ENCODE results near the gene FAXDC2.
A peak's percentile ranks its signal among the peaks of the same experiment; 100 is the strongest.

The FAXDC2 gene, protein sequence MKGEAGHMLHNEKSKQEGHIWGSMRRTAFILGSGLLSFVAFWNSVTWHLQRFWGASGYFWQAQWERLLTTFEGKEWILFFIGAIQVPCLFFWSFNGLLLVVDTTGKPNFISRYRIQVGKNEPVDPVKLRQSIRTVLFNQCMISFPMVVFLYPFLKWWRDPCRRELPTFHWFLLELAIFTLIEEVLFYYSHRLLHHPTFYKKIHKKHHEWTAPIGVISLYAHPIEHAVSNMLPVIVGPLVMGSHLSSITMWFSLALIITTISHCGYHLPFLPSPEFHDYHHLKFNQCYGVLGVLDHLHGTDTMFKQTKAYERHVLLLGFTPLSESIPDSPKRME

DNA sequence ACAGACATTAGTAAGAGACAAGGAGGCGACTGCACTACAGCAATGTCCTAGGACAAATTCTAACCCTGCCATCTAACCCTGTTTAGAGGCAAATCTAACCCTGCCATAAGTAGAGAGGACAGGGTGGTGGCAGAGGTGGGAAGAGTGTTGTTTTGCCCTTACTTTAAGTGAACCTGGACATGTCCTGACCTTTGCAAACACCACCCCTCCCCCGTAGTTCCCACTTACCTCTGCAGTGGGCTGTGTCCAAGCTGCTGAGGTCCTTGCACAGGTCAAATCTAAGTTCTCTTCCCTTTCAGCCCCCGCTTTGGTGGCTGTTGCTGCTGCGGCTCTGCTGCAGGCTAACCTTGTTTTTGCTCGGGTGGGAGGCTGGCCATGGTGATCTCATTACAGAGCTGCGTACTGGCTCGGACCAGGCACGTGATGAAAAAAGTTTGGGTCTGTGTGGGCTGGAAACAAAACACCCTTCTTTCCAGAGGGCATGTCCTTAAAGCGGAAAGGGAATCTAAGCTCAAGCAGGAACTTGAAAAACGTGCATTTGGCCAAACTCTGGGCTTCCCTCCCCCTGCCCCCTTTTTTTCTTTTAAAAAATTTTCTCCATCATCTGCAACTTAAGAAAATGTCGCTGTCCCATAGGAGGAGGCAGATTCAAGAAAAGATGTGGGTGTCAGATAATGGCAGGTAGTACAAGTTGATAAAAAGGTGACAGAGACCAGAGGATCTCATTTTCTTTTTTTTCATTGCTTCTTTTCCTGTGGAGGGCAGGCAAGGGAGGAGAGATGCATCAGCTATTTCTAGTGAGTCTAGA lies at the start of gene FAXDC2:
TSS of gene FAXDC2 (minus strand) at position 349 of the 808 bp plus-strand sequence. CDS start 12,425 bp downstream, outside the sequence.
- no peak for DNase-seq

GRCh38 chr5:154900066-154900465 lies 49.7 kb upstream of the FAXDC2 start:
- no peak for ATAC-seq
- DNase-seq: no peak

More for the DNA sequence above, at the start of gene FAXDC2:
- ATAC-seq: no peak

GRCh38 chr5:154899151-154899816 lies 48.9 kb upstream of the FAXDC2 start:
- DNase-seq (no peak), ATAC-seq (no peak)

DNA sequence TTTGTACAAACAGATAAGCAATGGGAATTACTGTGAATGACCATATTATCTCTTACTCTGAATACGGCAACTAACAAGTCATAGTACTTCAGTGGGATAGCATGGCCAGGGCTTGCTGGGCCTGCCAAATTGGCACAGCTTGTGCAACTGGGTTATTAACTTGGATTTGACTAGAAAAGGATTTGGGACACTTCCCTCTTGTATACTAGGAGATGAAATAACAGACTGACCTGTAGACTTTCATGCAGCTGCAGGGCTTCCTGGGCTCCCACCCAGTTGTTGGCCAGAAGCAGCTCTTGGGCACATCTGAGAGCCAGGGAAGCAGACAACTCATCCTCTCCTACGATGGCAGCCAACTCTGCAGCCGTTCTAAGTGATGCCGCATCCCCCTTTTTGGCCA lies 47.8 kb upstream of the FAXDC2 start:
- no peak for ATAC-seq
- no peak for DNase-seq

- no peak for ATAC-seq
- no peak for DNase-seq
Observed at GRCh38 chr5:154896562-154897165, 46.3 kb upstream of the FAXDC2 start.

DNA sequence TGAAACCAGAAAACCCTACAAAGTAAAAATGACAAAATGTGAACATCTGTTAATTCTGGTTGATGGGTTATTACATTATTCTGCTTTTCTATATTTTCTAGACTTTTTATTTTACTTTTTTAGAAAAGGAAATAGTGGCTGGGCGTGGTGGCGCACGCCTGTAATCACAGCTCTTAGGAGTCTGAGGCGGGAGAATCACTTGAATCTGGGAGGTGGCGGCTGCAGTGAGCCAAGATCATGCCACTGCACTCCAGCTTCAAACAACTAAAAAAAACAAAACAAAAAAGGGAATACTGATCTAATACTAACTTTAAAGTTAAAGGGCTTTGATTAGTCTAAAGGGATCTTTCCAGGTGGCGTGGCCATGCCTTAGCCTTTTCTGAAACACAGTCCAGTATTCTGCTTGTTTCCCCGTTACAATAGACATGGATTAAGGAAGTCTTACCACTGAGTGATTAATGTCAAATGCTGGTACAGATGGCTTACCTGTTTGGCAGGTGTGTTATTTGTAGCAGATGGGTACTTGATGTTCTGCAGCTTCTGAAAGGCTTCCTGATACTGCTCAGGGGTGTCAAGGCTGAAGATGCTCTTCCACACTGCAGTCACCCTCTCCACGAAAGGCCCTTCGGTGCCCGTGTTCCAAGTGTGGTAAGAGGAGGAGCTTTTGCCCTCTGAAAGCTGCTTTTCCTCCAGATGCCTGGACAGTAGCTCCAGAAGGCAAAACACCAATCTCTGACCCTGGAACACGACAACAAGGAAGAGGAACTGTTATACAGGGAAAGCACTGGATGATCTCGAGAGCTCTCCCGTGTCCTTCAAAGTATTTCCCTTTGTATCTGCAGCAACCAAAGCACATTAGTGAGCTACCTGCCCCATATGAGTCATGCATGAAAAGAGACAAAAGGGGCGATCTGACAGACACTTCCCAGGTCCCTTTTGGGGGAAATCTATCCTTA lies 45.5 kb upstream of the FAXDC2 start:
- DNase-seq (no peak), ATAC-seq (no peak)

GRCh38 chr5:154893381-154893780 lies 43.0 kb upstream of the FAXDC2 start:
- ATAC-seq: no peak
- no peak for DNase-seq

- DNase-seq (no peak), ATAC-seq (no peak)
Observed at GRCh38 chr5:154892369-154892771, 42.0 kb upstream of the FAXDC2 start.

DNA sequence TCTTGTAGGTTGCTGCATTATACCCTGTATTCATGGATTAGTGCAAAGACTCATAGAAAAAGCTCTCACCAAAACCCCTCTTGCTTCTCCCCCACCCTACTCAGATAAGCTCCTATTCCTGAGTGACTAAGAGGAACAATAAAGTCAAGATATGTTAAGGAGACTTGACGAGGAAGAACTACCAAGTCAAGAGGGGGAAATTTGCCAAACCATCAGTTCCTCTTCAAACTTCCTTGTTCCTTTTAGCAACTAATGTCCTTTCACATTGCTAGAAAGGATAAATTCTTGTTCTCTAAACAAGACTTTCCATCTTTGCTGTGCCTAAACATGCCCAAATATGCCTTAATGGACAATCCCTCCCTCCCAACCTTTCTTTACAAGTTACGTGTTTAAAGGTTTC lies 35.0 kb upstream of the FAXDC2 start:
- no peak for DNase-seq
- ATAC-seq: no peak

DNA sequence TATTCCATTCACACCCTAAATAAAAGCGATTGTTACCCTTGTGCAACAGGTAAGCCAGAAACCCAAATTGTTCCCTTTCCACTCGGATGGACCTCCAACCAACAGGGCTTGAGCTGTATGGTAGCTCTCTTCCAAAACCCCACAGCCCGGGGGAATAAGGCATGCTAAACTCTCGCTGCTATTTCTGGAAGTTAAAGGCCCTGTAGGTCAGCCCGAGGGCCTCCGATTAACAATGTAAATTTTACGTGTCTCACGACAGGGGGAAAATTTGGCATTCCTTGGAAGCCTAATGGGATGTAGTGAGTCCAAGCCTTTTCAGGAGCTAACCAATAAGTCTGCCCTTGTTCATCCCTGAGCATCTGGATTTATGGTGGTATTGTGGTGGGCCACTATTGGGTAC lies 34.0 kb upstream of the FAXDC2 start:
- DNase-seq (no peak), ATAC-seq (no peak)

DNA sequence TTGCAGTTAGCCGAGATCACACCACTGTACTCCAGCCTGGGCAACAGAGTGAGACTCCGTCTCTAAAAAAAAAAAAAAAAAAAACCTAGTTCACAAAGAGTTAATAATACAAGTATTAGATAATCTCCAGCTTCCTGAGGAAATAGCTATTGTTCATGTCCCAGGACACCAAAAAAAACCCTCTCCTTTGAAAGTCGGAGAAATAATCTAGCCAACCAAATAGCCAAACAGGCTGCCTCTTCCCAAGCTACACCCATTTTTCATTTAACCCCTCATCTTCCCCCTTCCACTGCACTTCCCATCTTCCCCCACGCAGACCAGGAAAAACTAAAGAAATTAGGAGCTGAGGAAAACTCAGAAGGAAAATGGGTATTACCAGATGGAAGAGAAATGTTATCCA lies 31.6 kb upstream of the FAXDC2 start:
- no peak for ATAC-seq
- DNase-seq: no peak

DNA sequence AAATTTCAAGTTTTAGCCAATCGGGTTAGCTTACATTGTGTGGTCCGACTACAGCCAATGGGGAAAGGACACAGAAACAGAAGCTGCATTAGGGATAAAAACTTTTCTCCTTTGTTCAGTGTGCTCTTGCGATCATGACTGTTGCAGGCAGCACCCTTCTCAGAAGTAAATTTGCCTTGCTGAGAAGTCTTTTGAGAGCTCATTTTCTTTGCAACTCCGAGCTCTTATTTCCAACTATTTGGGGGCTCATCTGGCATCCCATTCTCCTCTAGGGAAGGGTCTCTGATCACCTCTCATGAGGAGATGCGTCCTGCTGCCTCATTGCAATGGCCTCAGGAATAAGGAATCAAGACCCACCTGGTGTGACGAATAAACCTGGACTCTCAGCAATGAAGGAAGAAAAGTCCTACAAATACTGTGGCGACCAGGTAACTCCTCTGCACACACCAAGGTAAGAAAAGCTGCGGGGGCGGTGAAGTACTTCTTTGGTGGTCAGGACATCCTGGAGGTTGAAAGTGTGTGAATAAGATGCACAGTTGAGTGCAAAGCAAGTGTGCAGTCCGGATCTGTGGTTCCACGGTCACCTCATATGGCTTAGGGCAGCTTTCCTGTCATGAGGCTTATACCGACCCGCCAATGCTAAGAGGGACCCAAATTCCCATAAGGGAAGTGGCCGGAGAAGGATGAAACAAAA lies 28.4 kb upstream of the FAXDC2 start:
- DNase-seq (no peak), ATAC-seq (no peak)

GRCh38 chr5:154873791-154874331 lies 23.5 kb upstream of the FAXDC2 start:
- DNase-seq: no peak
- no peak for ATAC-seq

GRCh38 chr5:154871734-154872133 lies 21.3 kb upstream of the FAXDC2 start:
- DNase-seq: no peak
- no peak for ATAC-seq

DNA sequence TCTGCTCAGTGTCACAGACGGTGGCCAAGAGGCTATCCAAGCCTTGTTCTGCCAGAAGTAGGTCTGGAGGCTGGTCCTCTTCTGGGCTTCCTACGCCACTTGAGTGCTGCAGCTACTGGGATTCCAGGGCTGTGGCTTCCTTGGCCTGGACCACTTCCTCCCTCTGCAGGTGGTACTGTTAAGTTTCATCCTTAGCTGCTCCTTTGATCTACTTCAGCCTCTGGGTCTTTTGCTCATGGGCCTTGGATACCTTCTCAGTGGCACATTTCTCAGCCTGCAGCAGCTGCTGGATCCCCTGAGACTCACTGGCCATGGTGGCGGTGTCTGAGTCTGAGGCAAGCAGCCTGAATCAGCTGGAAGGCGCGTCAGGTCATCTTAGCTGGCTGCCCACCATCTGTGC lies 18.3 kb upstream of the FAXDC2 start:
- no peak for DNase-seq
- ATAC-seq: no peak

GRCh38 chr5:154866841-154867240 lies 16.4 kb upstream of the FAXDC2 start:
- ATAC-seq (no peak), DNase-seq (no peak)

- DNase-seq: no peak
- peak; percentile 72 for ATAC-seq
Observed at GRCh38 chr5:154865466-154866184, 15.2 kb upstream of the FAXDC2 start.

- no peak for DNase-seq
- ATAC-seq: no peak
Observed at GRCh38 chr5:154863291-154864080, 13.1 kb upstream of the FAXDC2 start.

DNA sequence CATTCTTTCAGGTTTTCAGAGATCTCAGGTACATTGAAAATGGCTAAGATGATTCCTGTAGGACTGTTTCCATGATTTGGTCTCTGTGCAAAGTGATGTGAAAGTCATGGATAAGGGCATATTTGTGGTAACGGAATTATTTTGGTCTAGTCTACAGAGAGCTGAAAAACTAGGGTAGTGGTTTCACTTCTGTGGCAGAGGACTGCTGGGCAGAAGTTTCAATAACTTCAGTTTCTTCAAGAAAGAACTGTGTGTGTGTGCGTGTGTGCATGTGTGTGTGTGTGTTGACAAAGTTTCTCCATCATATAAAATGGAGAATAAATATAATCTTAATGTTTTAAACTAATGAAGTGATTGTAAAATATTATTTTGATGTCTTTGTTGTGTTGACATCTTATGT lies 12.4 kb upstream of the FAXDC2 start:
- no peak for DNase-seq
- ATAC-seq: no peak
